ENCODE data around the gene EIF4E.

EIF4E gene

GRCh38 chr4:98963538-98964433, 34.9 kb upstream of the EIF4E start:
- in situ Hi-C loops (cut with MboI; ENCODE audit: low pct_unique_long_range_greater_than_20kb, low sequenced_read_pairs, unreplicated experiment) = no loop called here
- no peak for DNase-seq (ENCODE audit: low spot score)
- no peak for TF ChIP-seq CTCF (IDR thresholded peaks at IDR 0.05; ENCODE audit: extremely low read depth, insufficient read depth, missing control alignments)

GRCh38 chr4:98961770-98962169, 32.8 kb upstream of the EIF4E start:
- no peak for DNase-seq (ENCODE audit: low spot score)
- TF ChIP-seq CTCF (IDR thresholded peaks at IDR 0.05; ENCODE audit: extremely low read depth, insufficient read depth, missing control alignments) = no peak
- in situ Hi-C loops (cut with MboI; ENCODE audit: low pct_unique_long_range_greater_than_20kb, low sequenced_read_pairs, unreplicated experiment) = no loop called here

GRCh38 chr4:98959411-98959810, 30.5 kb upstream of the EIF4E start:
- no peak for DNase-seq (ENCODE audit: low spot score)
- in situ Hi-C loops (cut with MboI; ENCODE audit: low pct_unique_long_range_greater_than_20kb, low sequenced_read_pairs, unreplicated experiment) = no loop called here
- TF ChIP-seq CTCF (IDR thresholded peaks at IDR 0.05; ENCODE audit: extremely low read depth, insufficient read depth, missing control alignments) = no peak

- no peak for DNase-seq (ENCODE audit: low spot score)
- no peak for TF ChIP-seq CTCF (IDR thresholded peaks at IDR 0.05; ENCODE audit: extremely low read depth, insufficient read depth, missing control alignments)
- in situ Hi-C loops (cut with MboI; ENCODE audit: low pct_unique_long_range_greater_than_20kb, low sequenced_read_pairs, unreplicated experiment) = no loop called here
Measured at GRCh38 chr4:98958065-98958464, 29.1 kb upstream of the EIF4E start.

- in situ Hi-C loops (cut with MboI; ENCODE audit: low pct_unique_long_range_greater_than_20kb, low sequenced_read_pairs, unreplicated experiment) = no loop called here
- no peak for DNase-seq (ENCODE audit: low spot score)
- no peak for TF ChIP-seq CTCF (IDR thresholded peaks at IDR 0.05; ENCODE audit: extremely low read depth, insufficient read depth, missing control alignments)
Measured at GRCh38 chr4:98955229-98955628, 26.3 kb upstream of the EIF4E start.

- DNase-seq (ENCODE audit: low spot score) = no peak
- in situ Hi-C loops (cut with MboI; ENCODE audit: low pct_unique_long_range_greater_than_20kb, low sequenced_read_pairs, unreplicated experiment) = no loop called here
- no peak for TF ChIP-seq CTCF (IDR thresholded peaks at IDR 0.05; ENCODE audit: extremely low read depth, insufficient read depth, missing control alignments)
Measured at GRCh38 chr4:98951710-98952109, 22.8 kb upstream of the EIF4E start.

All from GM13977 (cell line).